Vagina (tissue), 2 donors: ENCODE results near the gene DLG2.

Experiments
- POLR2AphosphoS5 ChIP-seq, 2 donors: sonication (generic); formaldehyde crosslinking; IDR thresholded peaks; one replicate each; pipeline ENCODE4 v1.9.0; 2017; ENCODE audit warnings: antibody characterized with exemption in 2 of 2, mild to moderate bottlenecking in 2 of 2, low read depth in 1 of 2; ENCODE audit not compliant: insufficient read depth in 1 of 2
- TF ChIP-seq, protein P1 (sequence below), 3 experiments: fragments of 450-650 bp in 2 of 3; fragments of 200-600 bp in 1 of 3; sonication (generic) in 1 of 3; IDR thresholded peaks; one replicate each; pipeline ENCODE4 v1.5.1; 2017 to 2019; ENCODE audit warnings: antibody characterized with exemption in 3 of 3, mild to moderate bottlenecking in 2 of 3, moderate library complexity in 2 of 3

DNA sequence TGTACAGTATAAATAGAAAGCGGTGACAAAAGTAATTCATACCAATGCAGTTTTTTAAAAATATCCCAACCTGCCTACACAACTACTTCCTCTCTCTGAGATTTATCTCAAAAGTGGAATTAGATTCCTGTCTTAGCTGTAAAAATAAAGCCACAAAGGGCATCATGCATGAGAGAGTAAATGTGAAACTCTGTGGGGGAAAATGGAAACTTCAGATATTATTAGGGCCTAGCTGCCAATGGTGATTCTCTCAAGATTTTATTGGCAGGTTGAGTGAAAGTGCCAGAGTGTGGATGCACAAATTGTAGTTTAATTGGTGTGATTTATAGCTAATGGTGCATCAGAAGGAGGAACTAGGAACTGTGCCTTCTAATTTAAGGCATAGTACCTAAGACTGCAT lies 1984.0 kb downstream of the DLG2 start:
- TF ChIP-seq POLR2AphosphoS5 (IDR thresholded peaks at IDR 0.05; ENCODE audit: insufficient read depth in 1 of 2, low read depth in 1 of 2): no peak
- TF ChIP-seq, protein P1, sequence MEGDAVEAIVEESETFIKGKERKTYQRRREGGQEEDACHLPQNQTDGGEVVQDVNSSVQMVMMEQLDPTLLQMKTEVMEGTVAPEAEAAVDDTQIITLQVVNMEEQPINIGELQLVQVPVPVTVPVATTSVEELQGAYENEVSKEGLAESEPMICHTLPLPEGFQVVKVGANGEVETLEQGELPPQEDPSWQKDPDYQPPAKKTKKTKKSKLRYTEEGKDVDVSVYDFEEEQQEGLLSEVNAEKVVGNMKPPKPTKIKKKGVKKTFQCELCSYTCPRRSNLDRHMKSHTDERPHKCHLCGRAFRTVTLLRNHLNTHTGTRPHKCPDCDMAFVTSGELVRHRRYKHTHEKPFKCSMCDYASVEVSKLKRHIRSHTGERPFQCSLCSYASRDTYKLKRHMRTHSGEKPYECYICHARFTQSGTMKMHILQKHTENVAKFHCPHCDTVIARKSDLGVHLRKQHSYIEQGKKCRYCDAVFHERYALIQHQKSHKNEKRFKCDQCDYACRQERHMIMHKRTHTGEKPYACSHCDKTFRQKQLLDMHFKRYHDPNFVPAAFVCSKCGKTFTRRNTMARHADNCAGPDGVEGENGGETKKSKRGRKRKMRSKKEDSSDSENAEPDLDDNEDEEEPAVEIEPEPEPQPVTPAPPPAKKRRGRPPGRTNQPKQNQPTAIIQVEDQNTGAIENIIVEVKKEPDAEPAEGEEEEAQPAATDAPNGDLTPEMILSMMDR (IDR thresholded peaks at IDR 0.05): no peak
